Neural cell (in vitro differentiated cells): ENCODE data around the gene FGF14. TPM values are rescaled to one million over a fixed set of nuclear protein-coding genes. Genes with fewer than 3 reads are reported as not detected.

Experiments
- H2AFZ ChIP-seq: fragments of 200-600, 300-800 bp; sonication (generic), shearing (Covaris generic); 2 replicates; pipeline ENCODE4 v1.6.0; 2014; ENCODE audit warnings: low read depth, mild to moderate bottlenecking, antibody characterized with exemption, low read length, moderate library complexity
- H3F3A ChIP-seq: fragments of 200-600 bp; shearing (Covaris generic); 2 replicates; pipeline ENCODE4 v1.6.1; 2016; ENCODE audit warnings: mild to moderate bottlenecking, moderate library complexity, mixed read lengths, antibody characterized with exemption, low read length; ENCODE audit not compliant: insufficient read depth, poor library complexity, severe bottlenecking
- H3K27ac ChIP-seq: fragments of 200-600, 300-800 bp; sonication (generic), shearing (Covaris generic); 2 replicates; pipeline ENCODE4 v1.5.1; 2014; ENCODE audit warnings: mild to moderate bottlenecking, low read length, moderate library complexity
- H3K27me3 ChIP-seq: fragments of 300-800, 200-600 bp; sonication (generic), shearing (Covaris generic); 2 replicates; pipeline ENCODE4 v1.6.0; 2014; ENCODE audit warnings: mild to moderate bottlenecking, low read depth, low read length, moderate library complexity; ENCODE audit not compliant: insufficient read depth
- H3K36me3 ChIP-seq: fragments of 300-800, 200-600 bp; sonication (generic), shearing (Covaris generic); 2 replicates; pipeline ENCODE4 v1.5.1; 2014; ENCODE audit warnings: mild to moderate bottlenecking, antibody characterized with exemption, low read length, moderate library complexity; ENCODE audit not compliant: insufficient read depth
- H3K4me2 ChIP-seq: fragments of 300-800, 200-600 bp; sonication (generic), shearing (Covaris generic); 2 replicates; pipeline ENCODE4 v1.6.0; 2014; ENCODE audit warnings: mild to moderate bottlenecking, low read length
- H3K4me3 ChIP-seq: fragments of 300-800, 200-600 bp; sonication (generic), shearing (Covaris generic); 2 replicates; pipeline ENCODE4 v1.5.1; 2014; ENCODE audit warnings: mild to moderate bottlenecking, low read length, moderate library complexity
- H3K79me2 ChIP-seq: fragments of 200-600 bp; shearing (Covaris generic); replicated peaks from 2 replicates; pipeline ENCODE4 v1.6.0; 2014; ENCODE audit warnings: mild to moderate bottlenecking, low read length, moderate library complexity; ENCODE audit not compliant: insufficient read depth
- H3K9ac ChIP-seq: fragments of 300-800, 200-600 bp; sonication (generic), shearing (Covaris generic); 2 replicates; pipeline ENCODE4 v1.6.1; 2016; ENCODE audit warnings: mild to moderate bottlenecking, low read length, mixed read lengths
- H3K9me2 ChIP-seq: fragments of 200-600 bp; shearing (Covaris generic); 2 replicates; pipeline ENCODE4 v1.6.1; 2016; ENCODE audit warnings: mild to moderate bottlenecking, low read length, mixed read lengths; ENCODE audit not compliant: insufficient read depth
- H3K9me3 ChIP-seq: fragments of 200-600, 300-800 bp; sonication (generic), shearing (Covaris generic); 2 replicates; pipeline ENCODE4 v1.6.1; 2016; ENCODE audit warnings: mild to moderate bottlenecking, mixed run types, low read length, moderate library complexity, mixed read lengths
- H4K20me1 ChIP-seq: fragments of 200-600 bp; shearing (Covaris generic); 2 replicates; pipeline ENCODE4 v1.6.1; 2016; ENCODE audit warnings: mild to moderate bottlenecking, mixed run types; ENCODE audit not compliant: insufficient read depth
- EP300 ChIP-seq: fragments of 450-650 bp; conservative IDR thresholded peaks from 2 replicates; pipeline ENCODE4 v1.6.1; 2014; ENCODE audit warnings: antibody characterized with exemption, mild to moderate bottlenecking, moderate library complexity; ENCODE audit not compliant: poor library complexity, severe bottlenecking
- EZH2 ChIP-seq: fragments of 200-600, 300-800 bp; shearing (Covaris generic), sonication (generic); IDR thresholded peaks from 2 replicates; pipeline ENCODE4 v1.6.1; 2014; ENCODE audit warnings: antibody characterized with exemption, low read length, borderline replicate concordance, mild to moderate bottlenecking; ENCODE audit not compliant: insufficient read depth, poor library complexity, severe bottlenecking
- MXI1 ChIP-seq: fragments of 450-650 bp; conservative IDR thresholded peaks from 2 replicates; pipeline ENCODE4 v1.6.1; 2014; ENCODE audit warnings: antibody characterized with exemption, mild to moderate bottlenecking; ENCODE audit not compliant: poor library complexity, severe bottlenecking
- POLR2AphosphoS5 ChIP-seq: IDR thresholded peaks from 2 replicates; pipeline ENCODE4 v1.6.1; 2012
- RAD21 ChIP-seq: fragments of 450-650 bp; conservative IDR thresholded peaks from 2 replicates; pipeline ENCODE4 v1.6.1; 2014; ENCODE audit warnings: antibody characterized with exemption, mild to moderate bottlenecking, moderate library complexity
- SMC3 ChIP-seq: fragments of 450-650 bp; conservative IDR thresholded peaks from 2 replicates; pipeline ENCODE4 v1.6.1; 2014; ENCODE audit warnings: antibody characterized with exemption, mild to moderate bottlenecking, moderate library complexity; ENCODE audit not compliant: poor library complexity
- TAF1 ChIP-seq: IDR thresholded peaks from 2 replicates; pipeline ENCODE4 v1.6.1; 2012; ENCODE audit warnings: low read depth
- polyA plus RNA-seq: library from polyadenylated mRNA; depleted of rRNA; stranded (reverse); fragments of >200 nt; gene quantifications from 2 replicates; pipeline ENCODE4 v1.2.3, GENCODE V29; 2014
- TF ChIP-seq, protein P1 (sequence below): fragments of 450-650 bp; IDR thresholded peaks from 2 replicates; pipeline ENCODE4 v1.5.1; 2014; ENCODE audit warnings: antibody characterized with exemption, mild to moderate bottlenecking, moderate library complexity; ENCODE audit not compliant: poor library complexity, severe bottlenecking
- TF ChIP-seq, protein P2 (sequence below): IDR thresholded peaks from 2 replicates; pipeline ENCODE4 v1.6.1; 2012; ENCODE audit warnings: borderline replicate concordance

FGF14 gene
- polyA plus RNA-seq, 1 donor from 2014 or later: 36.4 TPM

DNA sequence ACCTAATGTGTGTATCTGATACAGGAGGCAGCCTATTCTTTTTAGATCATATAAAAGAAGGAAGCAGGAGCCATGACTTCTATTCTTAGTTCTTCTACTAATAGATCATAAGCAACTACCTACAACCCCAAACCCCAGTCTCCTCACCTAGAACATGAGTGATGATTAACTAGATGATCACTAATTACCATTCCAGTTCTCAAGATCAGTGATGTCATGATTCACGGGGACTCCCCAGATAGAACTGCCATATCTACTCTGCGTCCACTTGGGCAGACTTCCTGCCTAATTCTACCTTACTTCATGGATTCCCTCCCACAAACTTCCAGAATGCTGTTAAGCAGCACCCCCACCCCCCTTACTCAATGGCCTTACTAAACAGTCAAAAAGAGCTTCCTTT, 380.1 kb downstream of the FGF14 start:
- H3K4me2 ChIP-seq: no peak overlapping the region
- no peaks in the 10 kb centered on the region for H3K9me3 ChIP-seq
- no peak overlapping the region for H3K27ac ChIP-seq
- no peaks in the 10 kb centered on the region for H4K20me1 ChIP-seq
- TF ChIP-seq, protein P1, sequence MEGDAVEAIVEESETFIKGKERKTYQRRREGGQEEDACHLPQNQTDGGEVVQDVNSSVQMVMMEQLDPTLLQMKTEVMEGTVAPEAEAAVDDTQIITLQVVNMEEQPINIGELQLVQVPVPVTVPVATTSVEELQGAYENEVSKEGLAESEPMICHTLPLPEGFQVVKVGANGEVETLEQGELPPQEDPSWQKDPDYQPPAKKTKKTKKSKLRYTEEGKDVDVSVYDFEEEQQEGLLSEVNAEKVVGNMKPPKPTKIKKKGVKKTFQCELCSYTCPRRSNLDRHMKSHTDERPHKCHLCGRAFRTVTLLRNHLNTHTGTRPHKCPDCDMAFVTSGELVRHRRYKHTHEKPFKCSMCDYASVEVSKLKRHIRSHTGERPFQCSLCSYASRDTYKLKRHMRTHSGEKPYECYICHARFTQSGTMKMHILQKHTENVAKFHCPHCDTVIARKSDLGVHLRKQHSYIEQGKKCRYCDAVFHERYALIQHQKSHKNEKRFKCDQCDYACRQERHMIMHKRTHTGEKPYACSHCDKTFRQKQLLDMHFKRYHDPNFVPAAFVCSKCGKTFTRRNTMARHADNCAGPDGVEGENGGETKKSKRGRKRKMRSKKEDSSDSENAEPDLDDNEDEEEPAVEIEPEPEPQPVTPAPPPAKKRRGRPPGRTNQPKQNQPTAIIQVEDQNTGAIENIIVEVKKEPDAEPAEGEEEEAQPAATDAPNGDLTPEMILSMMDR: no peak
- H2AFZ ChIP-seq: no peak overlapping the region
- no peak overlapping the region for H3K9ac ChIP-seq
- no peak overlapping the region for H3K4me3 ChIP-seq
- H3K9me2 ChIP-seq: no peaks in the 10 kb centered on the region
- no peaks in the 10 kb centered on the region for H3K79me2 ChIP-seq
- H3K27me3 ChIP-seq: no peaks in the 10 kb centered on the region
- no peaks in the 10 kb centered on the region for H3K36me3 ChIP-seq
- no peaks in the 10 kb centered on the region for H3F3A ChIP-seq

DNA sequence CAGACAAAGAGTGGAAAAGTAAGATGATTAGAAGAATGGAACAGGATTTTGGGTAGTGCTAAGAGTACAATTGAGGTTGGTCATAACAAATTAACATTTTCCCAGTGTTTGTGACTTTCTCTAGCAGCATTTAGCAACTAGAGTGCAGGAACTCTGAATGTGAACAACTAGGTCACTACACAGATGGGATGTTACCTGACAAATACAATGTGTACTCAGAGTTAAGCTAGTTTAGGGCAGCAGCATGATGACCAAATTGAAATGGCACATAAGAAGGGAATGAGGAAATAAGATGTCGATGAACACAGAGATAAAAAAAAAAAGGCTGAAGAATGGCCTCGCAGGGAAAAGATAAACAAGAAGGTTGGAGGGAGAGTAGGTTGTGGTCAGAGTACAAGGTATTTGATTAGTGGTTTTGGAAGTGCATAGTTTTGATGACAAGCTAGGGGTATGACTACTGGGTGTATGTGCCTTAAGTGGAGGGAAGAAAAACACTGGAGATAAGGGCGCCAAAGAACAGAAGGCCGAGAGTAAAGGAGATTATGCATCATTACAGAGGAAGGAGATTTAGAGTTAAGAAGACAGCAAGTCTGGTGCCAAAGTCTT, 381.1 kb downstream of the FGF14 start:
- TF ChIP-seq MXI1 (no peak), EP300 (no peak), TAF1 (no peak), SMC3 (no peak), RAD21 (no peak), POLR2AphosphoS5 (no peak), EZH2 (no peak)
- TF ChIP-seq, protein P1: no peak
- TF ChIP-seq, protein P2, sequence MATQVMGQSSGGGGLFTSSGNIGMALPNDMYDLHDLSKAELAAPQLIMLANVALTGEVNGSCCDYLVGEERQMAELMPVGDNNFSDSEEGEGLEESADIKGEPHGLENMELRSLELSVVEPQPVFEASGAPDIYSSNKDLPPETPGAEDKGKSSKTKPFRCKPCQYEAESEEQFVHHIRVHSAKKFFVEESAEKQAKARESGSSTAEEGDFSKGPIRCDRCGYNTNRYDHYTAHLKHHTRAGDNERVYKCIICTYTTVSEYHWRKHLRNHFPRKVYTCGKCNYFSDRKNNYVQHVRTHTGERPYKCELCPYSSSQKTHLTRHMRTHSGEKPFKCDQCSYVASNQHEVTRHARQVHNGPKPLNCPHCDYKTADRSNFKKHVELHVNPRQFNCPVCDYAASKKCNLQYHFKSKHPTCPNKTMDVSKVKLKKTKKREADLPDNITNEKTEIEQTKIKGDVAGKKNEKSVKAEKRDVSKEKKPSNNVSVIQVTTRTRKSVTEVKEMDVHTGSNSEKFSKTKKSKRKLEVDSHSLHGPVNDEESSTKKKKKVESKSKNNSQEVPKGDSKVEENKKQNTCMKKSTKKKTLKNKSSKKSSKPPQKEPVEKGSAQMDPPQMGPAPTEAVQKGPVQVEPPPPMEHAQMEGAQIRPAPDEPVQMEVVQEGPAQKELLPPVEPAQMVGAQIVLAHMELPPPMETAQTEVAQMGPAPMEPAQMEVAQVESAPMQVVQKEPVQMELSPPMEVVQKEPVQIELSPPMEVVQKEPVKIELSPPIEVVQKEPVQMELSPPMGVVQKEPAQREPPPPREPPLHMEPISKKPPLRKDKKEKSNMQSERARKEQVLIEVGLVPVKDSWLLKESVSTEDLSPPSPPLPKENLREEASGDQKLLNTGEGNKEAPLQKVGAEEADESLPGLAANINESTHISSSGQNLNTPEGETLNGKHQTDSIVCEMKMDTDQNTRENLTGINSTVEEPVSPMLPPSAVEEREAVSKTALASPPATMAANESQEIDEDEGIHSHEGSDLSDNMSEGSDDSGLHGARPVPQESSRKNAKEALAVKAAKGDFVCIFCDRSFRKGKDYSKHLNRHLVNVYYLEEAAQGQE: no peak
- Histone ChIP-seq H3K36me3 (no peaks in the 10 kb centered on the region), H4K20me1 (no peaks in the 10 kb centered on the region), H3K9ac (no peak overlapping the region), H3K27me3 (no peaks in the 10 kb centered on the region), H3K9me2 (no peaks in the 10 kb centered on the region), H2AFZ (no peak overlapping the region), H3K79me2 (no peaks in the 10 kb centered on the region), H3K27ac (no peak overlapping the region), H3K4me3 (no peak overlapping the region), H3K4me2 (no peak overlapping the region), H3F3A (no peaks in the 10 kb centered on the region), H3K9me3 (no peaks in the 10 kb centered on the region)
